Measurements from ENCODE around the gene S100A9.
"Not testable (repeated sequence)": the region's sequence is repeated elsewhere in the genome, so short reads cannot be mapped to it uniquely, and the experiment has no call there.

The S100A9 gene

GRCh38 chr1:153345187-153346076 is 12.2 kb upstream of the S100A9 start:
- FAIRE-seq = no peak

DNA sequence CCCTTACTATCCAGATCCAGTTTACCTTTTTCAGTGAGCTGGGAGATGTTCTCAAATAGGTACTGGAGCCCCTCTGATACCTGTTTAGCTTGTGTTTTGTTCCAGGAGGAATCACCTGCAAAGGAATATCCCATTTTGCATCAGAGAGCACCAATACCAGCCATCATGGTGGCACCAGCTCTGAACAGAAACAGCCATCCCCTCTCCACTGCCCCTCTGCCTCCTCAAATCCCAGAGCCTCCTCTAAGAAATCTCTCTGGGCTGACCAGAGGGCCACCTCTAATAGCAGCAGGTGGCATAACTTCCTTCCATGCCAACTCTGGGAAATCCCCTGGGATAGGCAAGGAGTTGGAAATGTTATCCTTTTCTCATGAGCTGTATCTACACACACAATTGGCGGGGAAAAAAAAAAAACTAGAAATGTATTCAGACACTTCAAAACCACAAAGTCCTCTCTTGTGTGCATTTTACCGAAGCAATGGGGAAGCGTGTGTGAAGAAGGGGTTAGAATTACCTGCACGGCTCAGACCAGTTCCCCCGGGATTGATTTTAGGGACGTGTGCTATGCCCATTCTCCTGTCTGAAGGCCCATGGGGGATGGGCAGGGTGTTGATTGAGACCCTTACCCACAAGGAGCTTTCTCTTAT is 11.5 kb upstream of the S100A9 start:
- FAIRE-seq = no peak

DNA sequence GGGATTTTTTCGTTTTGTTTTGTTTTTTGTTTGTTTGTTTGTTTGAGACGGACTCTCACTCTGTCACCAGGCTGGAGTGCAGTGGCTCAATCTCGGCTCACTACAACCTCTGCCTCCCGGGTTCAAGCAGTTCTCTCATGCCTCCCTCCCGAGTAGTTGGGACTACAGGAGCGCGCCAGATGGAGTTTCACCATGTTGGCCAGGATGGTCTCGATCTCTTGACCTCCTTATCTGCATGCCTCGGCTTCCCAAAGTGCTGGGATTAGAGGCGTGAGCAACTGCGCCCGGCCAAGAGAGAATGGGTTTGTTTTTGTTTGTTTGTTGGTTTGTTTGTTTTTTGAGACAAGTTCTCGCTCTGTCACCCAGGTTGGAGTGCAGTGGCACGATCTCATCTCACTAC is 10.6 kb upstream of the S100A9 start:
- FAIRE-seq = not testable (repeated sequence)

GRCh38 chr1:153347856-153348255 is 9.8 kb upstream of the S100A9 start:
- FAIRE-seq = no peak

GRCh38 chr1:153348511-153349362 is 8.9 kb upstream of the S100A9 start, which contains the start of gene PGLYRP4:
Gene PGLYRP4, minus strand, starts transcription at chr1:153348841. Its CDS starts 909 bp downstream, at chr1:153347932.
- no peak for FAIRE-seq

- FAIRE-seq = no peak
Observed at GRCh38 chr1:153349363-153350320, 8.0 kb upstream of the S100A9 start.

- FAIRE-seq = no peak
Observed at GRCh38 chr1:153350321-153350957, 7.2 kb upstream of the S100A9 start.

GRCh38 chr1:153352523-153352922 is 5.1 kb upstream of the S100A9 start:
- FAIRE-seq = peak; percentile 58

- FAIRE-seq = no peak
Observed at GRCh38 chr1:153353226-153353947, 4.3 kb upstream of the S100A9 start.

- FAIRE-seq = no peak
Observed at GRCh38 chr1:153354515-153355193, 3.0 kb upstream of the S100A9 start.

DNA sequence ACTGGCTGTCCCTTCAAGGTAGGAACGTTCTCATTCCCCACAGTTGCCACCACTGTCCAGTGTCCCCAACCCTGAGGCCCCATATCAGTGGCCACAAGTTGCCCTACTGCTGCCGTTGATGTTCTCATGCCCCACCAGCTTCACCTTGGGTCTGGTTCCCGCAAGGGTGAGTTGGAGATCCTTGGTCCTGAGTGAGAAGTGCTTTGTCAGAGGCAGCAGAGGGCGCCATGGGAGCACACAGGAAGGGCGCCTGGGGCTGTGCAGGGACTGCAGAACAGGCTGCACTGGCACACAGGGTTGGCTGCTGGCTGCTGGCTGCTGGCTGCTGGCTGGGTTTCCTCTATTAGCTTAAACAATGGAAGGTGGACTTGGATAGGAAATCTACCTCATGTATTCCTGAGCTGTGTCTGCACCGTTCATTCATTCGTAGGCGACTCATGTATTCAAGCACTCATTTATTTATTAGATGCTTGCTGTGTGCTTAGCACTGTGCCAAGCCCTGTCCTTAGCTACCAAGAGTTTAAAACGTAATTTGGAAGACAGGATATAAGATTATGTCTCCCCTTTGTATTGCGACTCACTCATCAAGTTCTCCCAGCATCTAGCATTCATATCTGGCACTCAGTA is 2.1 kb upstream of the S100A9 start:
- FAIRE-seq = no peak

- FAIRE-seq = no peak
Observed at GRCh38 chr1:153356392-153357075, 1.1 kb upstream of the S100A9 start.

- FAIRE-seq = no peak
Observed at GRCh38 chr1:153357076-153357852, 390 bp upstream of the S100A9 start.

GRCh38 chr1:153358691-153358975 is 979 bp downstream of the S100A9 start:
- FAIRE-seq = no peak

GRCh38 chr1:153359241-153359640 is 1.6 kb downstream of the S100A9 start:
- FAIRE-seq = no peak

DNA sequence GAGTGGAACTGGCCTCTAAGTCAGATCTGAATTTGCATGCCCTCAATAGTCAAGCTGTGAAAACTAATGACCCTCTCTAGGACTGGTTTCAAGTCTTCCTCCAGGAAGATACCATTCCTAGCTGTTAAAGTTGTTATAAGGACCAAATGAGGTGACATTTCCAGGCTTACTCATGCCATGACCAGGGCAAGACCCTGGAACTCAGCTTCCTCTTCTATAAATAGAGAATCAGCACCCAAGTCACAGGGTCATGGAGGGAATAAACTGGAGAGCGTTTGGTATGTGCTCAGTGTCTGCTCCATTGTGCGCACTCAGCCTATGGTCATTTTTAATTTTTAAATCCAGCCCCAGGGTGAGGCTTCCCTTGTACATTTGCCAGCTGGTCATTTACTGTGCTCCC is 2.5 kb downstream of the S100A9 start:
- FAIRE-seq = no peak

- FAIRE-seq = no peak
Observed at GRCh38 chr1:153360592-153361479, 3.2 kb downstream of the S100A9 start.

Data from G401.6 (cell line).